Mesendoderm (in vitro differentiated cells): ENCODE results near the gene COX19.
"Not testable (repeated sequence)": the region's sequence is repeated elsewhere in the genome, so short reads cannot be mapped to it uniquely, and the experiment has no call there.

Source experiments
- DNase-seq: peaks from one replicate; pipeline ENCODE4 v3.0.0; 2013
- H2AK5ac ChIP-seq: 2 replicates; pipeline ENCODE4 v1.6.1; 2013; ENCODE audit warnings: low read length, inconsistent platforms
- H2BK120ac ChIP-seq: 2 replicates; pipeline ENCODE4 v1.6.1; 2013; ENCODE audit warnings: low read depth, mild to moderate bottlenecking, low read length, moderate library complexity, mixed read lengths
- H2BK15ac ChIP-seq: replicated peaks from 2 replicates; pipeline ENCODE4 v1.6.1; 2013; ENCODE audit warnings: low read depth, mild to moderate bottlenecking, moderate library complexity
- H2BK5ac ChIP-seq: 2 replicates; pipeline ENCODE4 v1.6.1; 2013; ENCODE audit warnings: low read length, inconsistent platforms
- H3K18ac ChIP-seq: 2 replicates; pipeline ENCODE4 v1.6.1; 2013; ENCODE audit warnings: mild to moderate bottlenecking, low read length, mixed read lengths
- H3K23ac ChIP-seq: one replicate; pipeline ENCODE4 v1.6.1; 2013; ENCODE audit warnings: low read length
- H3K27ac ChIP-seq: 2 replicates; pipeline ENCODE4 v1.5.1; 2013; ENCODE audit warnings: low read depth, mild to moderate bottlenecking, inconsistent platforms, low read length, moderate library complexity
- H3K27me3 ChIP-seq: 2 replicates; pipeline ENCODE4 v1.6.1; 2013; ENCODE audit warnings: low read length, control low read depth, mild to moderate bottlenecking, inconsistent platforms; ENCODE audit not compliant: insufficient read depth, poor library complexity
- H3K36me3 ChIP-seq: 2 replicates; pipeline ENCODE4 v1.6.1; 2013; ENCODE audit warnings: low read length, inconsistent platforms; ENCODE audit not compliant: control insufficient read depth, insufficient read depth
- H3K4ac ChIP-seq: one replicate; pipeline ENCODE4 v1.6.1; 2013; ENCODE audit warnings: low read depth, mild to moderate bottlenecking, low read length, moderate library complexity
- H3K4me1 ChIP-seq: 2 replicates; pipeline ENCODE4 v1.6.1; 2013; ENCODE audit warnings: low read depth, low read length, inconsistent platforms; ENCODE audit not compliant: control insufficient read depth
- H3K4me2 ChIP-seq: 2 replicates; pipeline ENCODE4 v1.6.1; 2013; ENCODE audit warnings: low read length
- H3K4me3 ChIP-seq: 2 replicates; pipeline ENCODE4 v1.5.1; 2013; ENCODE audit warnings: mild to moderate bottlenecking, low read length
- H3K56ac ChIP-seq: one replicate; pipeline ENCODE4 v1.6.1; 2013; ENCODE audit warnings: low read length
- H3K79me1 ChIP-seq: 2 replicates; pipeline ENCODE4 v1.6.1; 2013; ENCODE audit warnings: low read length, inconsistent platforms
- H3K79me2 ChIP-seq: 2 replicates; pipeline ENCODE4 v1.6.1; 2013; ENCODE audit warnings: mild to moderate bottlenecking, low read length; ENCODE audit not compliant: control insufficient read depth, insufficient read depth
- H3K9ac ChIP-seq: 2 replicates; pipeline ENCODE4 v1.6.1; 2013; ENCODE audit warnings: low read length, inconsistent platforms
- H4K5ac ChIP-seq: one replicate; pipeline ENCODE4 v1.6.1; 2013; ENCODE audit warnings: low read length
- H4K8ac ChIP-seq: one replicate; pipeline ENCODE4 v1.6.1; 2013; ENCODE audit warnings: low read depth, mild to moderate bottlenecking, control low read depth, low read length, moderate library complexity
- WGBS: extraction: QIAGEN DNeasy Blood & Tissue Kit; methylation state at CpG from one replicate; pipeline ENCODE4 v1.1.7; 2013; ENCODE audit warnings: low lambda C conversion rate, missing lambda C conversion rate; ENCODE audit not compliant: insufficient coverage; ENCODE audit errors: extremely low coverage; 5-methylcytosine and 5-hydroxymethylcytosine counted together

Gene COX19

DNA sequence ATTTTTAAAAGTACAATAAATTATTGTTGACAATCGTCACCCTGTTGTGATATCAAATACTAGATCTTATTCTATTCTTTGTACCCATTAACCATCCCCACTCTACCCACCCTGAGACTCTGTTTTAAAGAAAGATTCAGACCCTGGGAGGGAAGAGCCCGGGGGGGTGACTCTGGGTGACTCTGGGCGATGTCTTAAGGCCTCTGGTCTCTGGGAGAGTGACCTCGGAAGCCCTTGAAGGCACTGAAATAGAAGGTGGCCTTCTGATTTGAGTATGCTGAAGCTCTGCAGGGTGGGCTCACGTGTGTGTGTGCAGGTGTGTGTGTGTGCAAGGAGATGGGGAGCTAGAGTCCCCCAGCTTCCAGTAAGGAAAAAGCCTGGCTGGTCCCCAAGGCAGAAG is 30.6 kb downstream of the COX19 start:
- no peak overlapping the region for H3K56ac ChIP-seq
- no peaks in the 10 kb centered on the region for H3K36me3 ChIP-seq
- no peak overlapping the region for H2BK5ac ChIP-seq
- no peak overlapping the region for H3K23ac ChIP-seq
- H3K18ac ChIP-seq = no peak overlapping the region
- no peak overlapping the region for H4K5ac ChIP-seq
- no peak overlapping the region for H3K27ac ChIP-seq
- no peak overlapping the region for H2AK5ac ChIP-seq
- no peak overlapping the region for H3K4ac ChIP-seq
- no peaks in the 10 kb centered on the region for H3K79me1 ChIP-seq
- H2BK120ac ChIP-seq = no peak overlapping the region
- no peak overlapping the region for H3K9ac ChIP-seq
- no peak overlapping the region for H3K4me2 ChIP-seq
- H3K79me2 ChIP-seq = no peaks in the 10 kb centered on the region
- DNase-seq = no peak
- H2BK15ac ChIP-seq = no peak overlapping the region
- H3K4me3 ChIP-seq = no peak overlapping the region
- no peaks in the 10 kb centered on the region for H3K27me3 ChIP-seq
- H3K4me1 ChIP-seq = peaks cover 1% of the 10 kb centered on the region
- no CpG with 5 or more reads among the region's 5 CpGs for WGBS
- H4K8ac ChIP-seq = no peak overlapping the region

GRCh38 chr7:943793-944192 is 31.6 kb downstream of the COX19 start:
- H3K4me1 ChIP-seq, H3K4ac ChIP-seq, H3K79me1 ChIP-seq, H3K9ac ChIP-seq, H3K4me3 ChIP-seq, H3K4me2 ChIP-seq, H3K79me2 ChIP-seq, DNase-seq, H3K27me3 ChIP-seq, H2AK5ac ChIP-seq, H4K8ac ChIP-seq, H2BK15ac ChIP-seq, H3K56ac ChIP-seq, H2BK5ac ChIP-seq, H3K18ac ChIP-seq, H3K23ac ChIP-seq, H2BK120ac ChIP-seq, H4K5ac ChIP-seq, H3K36me3 ChIP-seq, H3K27ac ChIP-seq: not testable (repeated sequence)
- WGBS = no CpG with 5 or more reads among the region's 4 CpGs

GRCh38 chr7:940599-941408 is 34.5 kb downstream of the COX19 start:
- Histone ChIP-seq H3K56ac (no peak overlapping the region), H2BK120ac (no peak overlapping the region), H3K4me1 (no peaks in the 10 kb centered on the region), H3K18ac (no peak overlapping the region), H2BK5ac (no peak overlapping the region), H3K9ac (no peak overlapping the region), H3K36me3 (no peaks in the 10 kb centered on the region), H3K23ac (no peak overlapping the region), H3K4me2 (no peak overlapping the region), H3K79me2 (no peaks in the 10 kb centered on the region), H4K8ac (no peak overlapping the region), H3K27ac (no peak overlapping the region), H2BK15ac (no peak overlapping the region), H3K27me3 (no peaks in the 10 kb centered on the region), H3K4ac (no peak overlapping the region), H3K4me3 (no peak overlapping the region), H3K79me1 (no peaks in the 10 kb centered on the region), H4K5ac (no peak overlapping the region), H2AK5ac (no peak overlapping the region)
- no peak for DNase-seq
- WGBS = no CpG with 5 or more reads among the region's 2 CpGs

DNA sequence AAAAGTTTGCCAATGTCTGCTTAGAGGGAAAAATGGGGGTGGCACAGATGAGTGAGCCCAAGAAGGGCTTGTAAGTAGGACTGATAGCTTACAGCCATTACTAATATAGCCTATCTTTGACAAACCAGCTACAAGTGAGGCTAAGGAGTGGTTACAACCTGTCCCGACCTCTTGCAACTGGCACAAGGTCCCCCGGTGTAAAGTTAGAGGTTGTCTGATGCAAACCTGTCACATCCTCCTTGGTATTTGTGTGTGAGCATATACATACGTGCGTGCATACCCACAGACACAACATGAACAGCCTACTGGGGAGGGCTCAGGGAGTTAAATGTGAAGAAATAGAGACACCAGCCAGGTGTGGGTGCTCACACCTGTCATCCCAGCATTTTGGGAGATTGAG is 35.5 kb downstream of the COX19 start:
- Histone ChIP-seq H3K27ac (no peak overlapping the region), H3K79me2 (no peaks in the 10 kb centered on the region), H3K36me3 (no peaks in the 10 kb centered on the region), H3K79me1 (no peaks in the 10 kb centered on the region), H3K23ac (no peak overlapping the region), H3K4me1 (no peaks in the 10 kb centered on the region), H2BK15ac (no peak overlapping the region), H3K9ac (no peak overlapping the region), H2BK5ac (no peak overlapping the region), H3K4me3 (no peak overlapping the region), H3K56ac (no peak overlapping the region), H3K18ac (no peak overlapping the region), H3K4me2 (no peak overlapping the region), H2BK120ac (no peak overlapping the region), H4K5ac (no peak overlapping the region), H4K8ac (no peak overlapping the region), H3K4ac (no peak overlapping the region), H3K27me3 (no peaks in the 10 kb centered on the region), H2AK5ac (no peak overlapping the region)
- DNase-seq = no peak
- WGBS = no CpG with 5 or more reads among the region's 4 CpGs

DNA sequence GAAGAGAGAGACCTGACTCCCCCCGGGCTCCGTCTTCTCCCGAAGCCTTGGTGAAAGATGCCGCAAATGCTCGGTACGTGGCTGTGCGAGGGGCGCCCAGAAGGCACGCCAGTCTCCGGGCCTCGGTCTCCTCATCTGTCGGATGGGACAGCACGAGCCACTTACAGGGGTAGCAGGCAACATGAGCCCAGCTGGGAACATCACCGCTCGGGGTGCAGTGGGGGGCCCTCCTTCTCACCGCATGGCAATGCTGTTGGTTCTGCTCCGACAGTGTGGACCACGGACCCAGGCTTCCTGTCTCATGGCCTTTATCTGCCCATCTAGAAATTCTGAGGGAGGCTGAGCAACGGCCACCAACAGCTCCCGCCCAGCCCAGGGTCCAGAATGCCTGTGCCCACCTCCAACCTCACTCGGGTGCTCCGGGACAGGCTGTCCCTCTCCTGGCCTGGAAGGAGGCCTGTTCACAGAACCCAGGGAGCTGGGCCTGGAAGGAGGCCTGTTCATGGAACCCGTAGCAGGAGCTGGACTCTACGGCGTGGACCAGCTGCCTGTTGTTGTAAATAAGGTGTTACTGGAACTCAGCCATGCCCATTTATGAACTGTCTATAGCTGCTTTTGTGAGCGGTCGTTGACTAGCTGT is 36.7 kb downstream of the COX19 start:
- Histone ChIP-seq H3K9ac (no peak overlapping the region), H4K8ac (no peak overlapping the region), H3K79me2 (no peaks in the 10 kb centered on the region), H3K4ac (no peak overlapping the region), H3K23ac (no peak overlapping the region), H3K4me3 (no peak overlapping the region), H3K36me3 (no peaks in the 10 kb centered on the region), H4K5ac (no peak overlapping the region), H3K27ac (no peak overlapping the region), H2BK120ac (no peak overlapping the region), H2AK5ac (no peak overlapping the region), H2BK5ac (no peak overlapping the region), H3K79me1 (no peaks in the 10 kb centered on the region), H3K56ac (no peak overlapping the region), H3K18ac (no peak overlapping the region), H2BK15ac (no peak overlapping the region), H3K27me3 (no peaks in the 10 kb centered on the region), H3K4me1 (no peaks in the 10 kb centered on the region), H3K4me2 (no peak overlapping the region)
- no CpG with 5 or more reads among the region's 27 CpGs for WGBS
- no peak for DNase-seq
